ENCODE data around the gene PPIL6. TPM values are rescaled to one million over a fixed set of nuclear protein-coding genes. Genes with fewer than 3 reads are reported as not detected.

The PPIL6 gene
- total and polyA plus RNA-seq, 5 donors: 2.2 to 6.8 (median 3.7) TPM

GRCh38 chr6:109393157-109393885 is 47.1 kb downstream of the PPIL6 start:
- DNase-seq (no peak), ATAC-seq (no peak)
- H3K27me3 ChIP-seq (ENCODE audit: control insufficient read depth, insufficient read depth): no peaks in the 10 kb centered on the region
- no peaks in the 10 kb centered on the region for H3K4me1 ChIP-seq (ENCODE audit: control insufficient read depth, insufficient read depth, low read length)
- WGBS: 74% methylated on average over 5 of the region's 5 CpGs
- intact Hi-C loops (cut with DNase I): no loop called here
- H3K9me3 ChIP-seq (ENCODE audit: control insufficient read depth, low read length): no peaks in the 10 kb centered on the region
- H3K27ac ChIP-seq (ENCODE audit: low read length): no peak overlapping the region
- no peak overlapping the region for H3K4me3 ChIP-seq (ENCODE audit: low read length)

GRCh38 chr6:109389650-109390274 is 50.7 kb downstream of the PPIL6 start:
- peak in 1 of 2 donors; percentile 70 for ATAC-seq
- no peak for DNase-seq
- Histone ChIP-seq H3K4me1 (ENCODE audit: control insufficient read depth, insufficient read depth, low read length) (no peaks in the 10 kb centered on the region), H3K27me3 (ENCODE audit: control insufficient read depth, insufficient read depth) (no peaks in the 10 kb centered on the region), H3K9me3 (ENCODE audit: control insufficient read depth, low read length) (no peaks in the 10 kb centered on the region), H3K4me3 (ENCODE audit: low read length) (no peak overlapping the region), H3K27ac (ENCODE audit: low read length) (peak overlapping the region; percentile 52)
- intact Hi-C loops (cut with DNase I): loop anchor here in 3 of 4 donors (5.0 to 10.0 kb wide), 2 partner anchors 202 to 295 kb away; partner anchors contain the start of genes CEP57L1 (in 2 of the 3) and SESN1 (in 2 of the 3)
- 54% methylated on average over 6 of the region's 6 CpGs for WGBS

DNA sequence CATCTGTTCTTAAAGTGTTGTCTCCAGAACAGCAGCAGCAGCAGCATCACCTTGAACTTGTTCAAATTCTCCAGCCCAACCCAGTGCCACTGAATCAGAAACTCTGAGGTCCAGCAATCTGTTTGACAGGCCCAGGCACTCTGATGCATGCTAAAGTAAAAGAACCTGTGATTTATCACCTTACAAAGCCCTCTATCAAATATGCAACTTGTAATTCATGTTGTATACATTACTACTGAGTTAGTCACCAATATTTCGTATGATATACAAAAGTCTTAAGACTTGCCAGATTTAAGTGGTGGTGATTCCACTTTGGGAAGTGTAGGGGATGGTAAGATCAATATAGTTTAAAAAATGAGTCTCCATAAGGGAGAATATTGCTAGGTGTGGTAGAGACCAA is 52.2 kb downstream of the PPIL6 start:
- Histone ChIP-seq H3K27ac (ENCODE audit: low read length) (no peak overlapping the region), H3K4me1 (ENCODE audit: control insufficient read depth, insufficient read depth, low read length) (no peaks in the 10 kb centered on the region), H3K4me3 (ENCODE audit: low read length) (no peak overlapping the region), H3K27me3 (ENCODE audit: control insufficient read depth, insufficient read depth) (no peaks in the 10 kb centered on the region), H3K9me3 (ENCODE audit: control insufficient read depth, low read length) (no peaks in the 10 kb centered on the region)
- 96% methylated on average over 1 of the region's 1 CpG for WGBS
- intact Hi-C loops (cut with DNase I): loop anchor here in 3 of 4 donors (5.0 to 10.0 kb wide), 2 partner anchors 201 to 293 kb away; partner anchors contain the start of genes CEP57L1 (in 2 of the 3) and SESN1 (in 2 of the 3)
- no peak for DNase-seq
- no peak for ATAC-seq

GRCh38 chr6:109383438-109383940 is 56.9 kb downstream of the PPIL6 start:
- WGBS: 11% methylated on average over 5 of the region's 5 CpGs
- Histone ChIP-seq H3K4me3 (ENCODE audit: low read length) (peak overlapping the region; percentile 81), H3K4me1 (ENCODE audit: control insufficient read depth, insufficient read depth, low read length) (no peaks in the 10 kb centered on the region), H3K27me3 (ENCODE audit: control insufficient read depth, insufficient read depth) (no peaks in the 10 kb centered on the region), H3K9me3 (ENCODE audit: control insufficient read depth, low read length) (no peaks in the 10 kb centered on the region), H3K27ac (ENCODE audit: low read length) (peak overlapping the region; percentile 61)
- intact Hi-C loops (cut with DNase I): loop anchor here in 3 of 4 donors (5.0 to 10.0 kb wide), 2 partner anchors 196 to 289 kb away; partner anchors contain the start of genes CEP57L1 (in 2 of the 3) and SESN1 (in 2 of the 3)
- DNase-seq (no peak), ATAC-seq (no peak)

DNA sequence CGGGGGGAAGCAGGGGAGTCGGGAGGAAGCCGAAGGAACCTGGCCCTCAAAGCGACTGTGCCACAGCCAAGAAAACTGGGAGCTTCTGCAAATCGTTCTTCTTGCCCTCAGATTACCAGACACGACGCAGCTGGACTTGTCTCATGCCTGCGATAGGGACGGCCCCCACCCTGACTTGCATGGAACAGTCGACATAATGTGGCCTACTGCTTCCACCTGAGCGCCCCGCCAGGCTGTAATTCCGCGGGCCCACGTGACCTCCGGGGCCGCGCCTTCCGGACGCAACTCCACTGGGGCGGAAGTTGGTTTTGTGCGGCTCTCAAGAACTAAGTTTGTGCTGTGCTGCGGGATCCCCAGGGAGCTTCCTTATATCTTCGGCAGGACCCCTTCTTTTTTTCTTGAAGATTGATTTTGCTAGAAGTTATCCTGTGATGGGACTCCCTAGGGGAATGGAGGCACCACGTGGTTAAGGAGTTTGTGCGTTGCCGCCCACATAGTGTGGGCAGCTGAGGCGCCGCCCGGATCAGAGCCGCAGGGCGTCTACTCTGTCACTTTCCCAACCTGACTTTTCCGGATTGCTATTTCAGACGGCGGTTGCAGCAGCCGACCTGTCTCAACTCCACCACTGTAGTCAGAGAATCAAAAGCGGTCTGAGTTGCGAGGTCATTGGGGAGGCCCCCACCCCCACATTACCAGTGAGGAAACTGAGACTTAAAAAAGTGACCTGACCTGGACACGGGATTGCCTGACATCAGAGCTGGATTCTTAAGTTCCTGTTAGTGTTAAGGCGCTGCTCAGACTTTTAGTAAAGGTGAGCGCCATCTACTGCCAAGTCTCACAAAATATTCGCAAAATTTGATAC is 57.6 kb downstream of the PPIL6 start:
- intact Hi-C loops (cut with DNase I): loop anchor here in 3 of 4 donors (5.0 to 10.0 kb wide), 2 partner anchors 196 to 288 kb away; partner anchors contain the start of genes CEP57L1 (in 2 of the 3) and SESN1 (in 2 of the 3)
- Histone ChIP-seq H3K4me1 (ENCODE audit: control insufficient read depth, insufficient read depth, low read length) (no peaks in the 10 kb centered on the region), H3K27ac (ENCODE audit: low read length) (peak overlapping the region; percentile 80), H3K4me3 (ENCODE audit: low read length) (peak overlapping the region; percentile 81), H3K27me3 (ENCODE audit: control insufficient read depth, insufficient read depth) (no peaks in the 10 kb centered on the region), H3K9me3 (ENCODE audit: control insufficient read depth, low read length) (no peaks in the 10 kb centered on the region)
- ATAC-seq (peak; percentile 95), DNase-seq (peak; percentile 95 to 98 (median 97))
- under 1% methylated on average over 42 of the region's 42 CpGs for WGBS

GRCh38 chr6:109381747-109382575 is 58.5 kb downstream of the PPIL6 start, which contains the start of gene CD164:
TSS of gene CD164 (minus strand) at chr6:109382467. CDS start at chr6:109382378, 89 bp downstream.
- intact Hi-C loops (cut with DNase I): loop anchor here in 3 of 4 donors (5.0 to 10.0 kb wide), 2 partner anchors 195 to 287 kb away; partner anchors contain the start of genes CEP57L1 (in 2 of the 3) and SESN1 (in 2 of the 3)
- H3K27me3 ChIP-seq (ENCODE audit: control insufficient read depth, insufficient read depth): no peaks in the 10 kb centered on the region
- under 1% methylated on average over 93 of the region's 93 CpGs for WGBS
- H3K9me3 ChIP-seq (ENCODE audit: control insufficient read depth, low read length): no peaks in the 10 kb centered on the region
- DNase-seq (peak; percentile 94 to 98 (median 97)), ATAC-seq (peak; percentile 93 to 95)
- H3K4me1 ChIP-seq (ENCODE audit: control insufficient read depth, insufficient read depth, low read length): no peaks in the 10 kb centered on the region
- peak within 1 kb of the TSS; percentile 81 for H3K4me3 ChIP-seq (ENCODE audit: low read length)
- peak within 1 kb of the TSS; percentile 80 for H3K27ac ChIP-seq (ENCODE audit: low read length)

DNA sequence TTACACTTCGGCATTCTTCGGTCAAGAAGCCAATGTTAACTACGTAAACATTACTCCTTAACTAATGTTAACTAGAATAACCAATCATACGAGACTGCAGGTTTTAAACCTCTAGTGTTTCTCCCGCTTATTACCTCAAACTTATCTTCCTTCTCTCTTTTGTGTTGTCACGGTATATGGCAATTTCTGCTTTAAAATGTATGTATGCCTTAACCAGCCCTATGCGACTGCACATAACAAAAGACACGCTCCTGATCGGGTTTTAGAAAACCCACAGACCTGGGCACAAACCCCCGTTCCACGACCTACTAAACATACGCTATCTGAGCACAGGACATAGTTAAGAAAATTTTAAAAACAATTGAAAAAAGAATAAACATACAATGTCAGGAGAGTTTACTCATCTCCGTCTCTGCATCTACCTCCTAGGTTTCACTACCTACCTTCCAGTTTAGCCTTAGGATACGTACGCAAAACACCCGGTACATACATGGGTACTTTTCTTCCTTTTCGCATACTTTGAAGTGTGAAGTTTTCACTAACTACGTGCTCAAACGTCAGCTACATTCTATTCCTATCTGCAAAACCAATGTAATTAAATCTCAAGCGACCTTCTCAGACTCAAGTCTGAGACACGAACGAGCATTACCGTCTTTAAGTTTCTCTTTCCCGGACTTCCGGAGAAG is 59.2 kb downstream of the PPIL6 start:
- WGBS: under 1% methylated on average over 25 of the region's 25 CpGs
- ATAC-seq (no peak), DNase-seq (no peak)
- intact Hi-C loops (cut with DNase I): loop anchor here in 3 of 4 donors (5.0 to 10.0 kb wide), 2 partner anchors 194 to 286 kb away; partner anchors contain the start of genes CEP57L1 (in 2 of the 3) and SESN1 (in 2 of the 3)
- no peaks in the 10 kb centered on the region for H3K4me1 ChIP-seq (ENCODE audit: control insufficient read depth, insufficient read depth, low read length)
- peak overlapping the region; percentile 80 for H3K27ac ChIP-seq (ENCODE audit: low read length)
- no peaks in the 10 kb centered on the region for H3K9me3 ChIP-seq (ENCODE audit: control insufficient read depth, low read length)
- H3K4me3 ChIP-seq (ENCODE audit: low read length): peak overlapping the region; percentile 81
- H3K27me3 ChIP-seq (ENCODE audit: control insufficient read depth, insufficient read depth): no peaks in the 10 kb centered on the region

- ATAC-seq (no peak), DNase-seq (no peak)
- H3K9me3 ChIP-seq (ENCODE audit: control insufficient read depth, low read length): no peaks in the 10 kb centered on the region
- WGBS: 35% methylated on average over 2 of the region's 2 CpGs
- no peaks in the 10 kb centered on the region for H3K4me1 ChIP-seq (ENCODE audit: control insufficient read depth, insufficient read depth, low read length)
- H3K27ac ChIP-seq (ENCODE audit: low read length): no peak overlapping the region
- peak overlapping the region; percentile 81 for H3K4me3 ChIP-seq (ENCODE audit: low read length)
- intact Hi-C loops (cut with DNase I): loop anchor here in 3 of 4 donors (5.0 to 10.0 kb wide), 2 partner anchors 192 to 285 kb away; partner anchors contain the start of genes CEP57L1 (in 2 of the 3) and SESN1 (in 2 of the 3)
- H3K27me3 ChIP-seq (ENCODE audit: control insufficient read depth, insufficient read depth): no peaks in the 10 kb centered on the region
Measured at GRCh38 chr6:109379711-109380110, 60.7 kb downstream of the PPIL6 start.

DNA sequence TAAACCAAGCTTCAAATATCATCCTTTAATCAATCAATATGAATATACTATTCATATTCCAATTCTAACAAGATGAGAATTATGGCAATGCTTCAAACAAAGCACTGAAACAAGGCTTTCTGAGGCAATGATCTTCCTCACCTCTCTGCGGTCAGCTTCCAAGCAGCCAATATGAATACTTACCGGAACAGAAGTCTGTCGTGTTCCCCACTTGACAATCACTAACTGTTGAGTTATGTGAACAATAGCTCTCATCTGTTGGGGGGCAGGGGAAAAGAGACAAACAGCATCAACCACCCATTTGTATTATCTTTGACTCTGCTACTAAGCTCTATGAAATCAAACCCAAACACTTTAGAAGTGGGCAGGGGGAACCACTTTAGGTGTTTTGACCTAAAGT is 62.7 kb downstream of the PPIL6 start:
- 81% methylated on average over 3 of the region's 3 CpGs for WGBS
- Histone ChIP-seq H3K4me1 (ENCODE audit: control insufficient read depth, insufficient read depth, low read length) (no peaks in the 10 kb centered on the region), H3K9me3 (ENCODE audit: control insufficient read depth, low read length) (no peaks in the 10 kb centered on the region), H3K27me3 (ENCODE audit: control insufficient read depth, insufficient read depth) (no peaks in the 10 kb centered on the region), H3K4me3 (ENCODE audit: low read length) (no peak overlapping the region), H3K27ac (ENCODE audit: low read length) (no peak overlapping the region)
- no peak for ATAC-seq
- no peak for DNase-seq
- intact Hi-C loops (cut with DNase I): no loop called here
